HG03175 (cell line): Measurements from ENCODE around the gene TIMELESS.
"Not testable (repeated sequence)": the region's sequence is repeated elsewhere in the genome, so short reads cannot be mapped to it uniquely, and the experiment has no call there.

ENCODE experiments used
- ATAC-seq: cut with Tn5 transposase; IDR thresholded peaks from one replicate; pipeline ENCODE4 v1.9.1; 2021; ENCODE audit warnings: mild to moderate bottlenecking, moderate library complexity; ENCODE audit not compliant: unreplicated experiment

TIMELESS gene

DNA sequence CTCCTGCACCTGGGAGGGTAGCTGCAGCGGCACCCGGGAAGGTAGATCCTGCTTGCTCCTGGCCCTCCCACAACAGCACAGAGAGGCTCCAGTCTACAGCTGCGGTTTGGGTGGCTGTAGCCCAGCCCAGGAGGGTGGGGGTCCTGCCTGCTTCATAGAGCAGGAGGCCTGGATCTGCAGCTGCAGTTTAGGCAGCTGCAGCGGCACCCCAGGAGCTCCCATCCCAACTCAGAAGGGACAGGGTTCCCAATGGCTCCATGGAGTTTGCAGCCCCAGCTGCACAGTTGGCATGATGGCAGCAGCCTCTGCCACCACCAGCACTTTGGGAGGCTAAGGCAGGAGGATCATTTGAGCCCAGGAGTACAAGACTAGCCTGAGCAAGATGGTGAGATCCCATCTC is 38.5 kb downstream of the TIMELESS start:
- no peak for ATAC-seq

DNA sequence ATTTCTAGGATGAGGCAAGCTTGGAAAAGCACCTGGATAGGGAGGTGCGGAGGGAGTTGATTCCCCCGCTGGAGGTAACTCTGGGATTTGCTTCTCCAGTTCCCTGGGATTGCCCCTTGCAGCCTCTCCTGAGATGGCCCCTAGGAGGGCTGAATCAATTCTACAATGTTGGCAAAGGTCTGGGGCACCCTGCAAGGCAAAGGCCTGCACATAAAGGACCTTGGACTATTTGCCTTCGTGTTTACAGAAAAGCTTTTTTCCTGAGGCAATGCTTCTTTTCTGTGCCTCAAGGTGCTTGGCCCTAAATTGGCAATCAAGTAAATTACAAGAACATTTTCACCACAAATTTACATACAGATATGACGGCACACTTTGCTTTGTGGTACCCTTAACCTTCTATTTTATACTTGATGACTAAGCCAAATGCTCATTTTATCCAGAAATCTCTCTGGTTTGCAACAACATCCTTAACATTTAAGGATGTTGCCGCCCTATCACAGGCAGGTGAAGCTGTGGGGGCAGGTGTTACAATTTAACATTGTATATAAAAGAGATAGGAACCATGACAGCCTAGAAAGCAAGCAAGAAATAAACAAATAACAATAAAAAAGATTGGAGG is 40.3 kb downstream of the TIMELESS start:
- no peak for ATAC-seq

DNA sequence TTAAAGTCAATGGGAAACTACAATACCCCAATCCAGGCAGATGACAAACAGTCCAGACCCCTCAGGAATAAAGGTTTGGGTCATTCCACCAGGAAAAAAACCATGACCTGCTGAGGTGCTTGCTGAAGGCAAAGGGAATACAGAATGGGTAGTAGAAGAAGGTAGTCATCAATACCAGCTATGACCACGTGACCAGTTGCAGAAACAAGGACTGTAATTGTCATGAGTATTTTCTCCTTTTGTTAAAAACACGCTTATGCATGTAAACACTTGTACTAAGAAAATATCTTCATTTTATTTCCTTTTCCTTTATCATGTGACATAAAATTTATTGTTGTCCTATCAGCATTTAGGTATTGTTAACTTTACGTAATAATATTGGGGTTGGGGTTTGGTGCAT is 45.0 kb downstream of the TIMELESS start:
- not testable (repeated sequence) for ATAC-seq

DNA sequence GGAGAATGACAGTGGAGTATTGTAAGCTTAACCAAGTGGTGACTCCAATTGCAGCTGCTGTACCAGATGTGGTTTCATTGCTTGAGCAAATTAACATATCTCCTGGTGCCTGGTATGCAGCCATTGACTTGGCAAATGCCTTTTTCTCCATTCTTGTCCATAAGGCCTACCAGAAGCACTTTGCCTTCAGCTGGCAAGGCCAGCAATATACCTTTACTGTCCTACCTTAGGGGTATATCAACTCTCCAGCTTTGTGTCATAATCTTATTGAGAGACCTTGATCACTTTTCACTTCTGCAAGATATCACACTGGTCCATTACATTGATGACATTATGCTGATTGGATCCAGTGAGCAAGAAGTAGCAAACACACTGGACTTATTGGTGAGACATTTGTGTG is 47.6 kb downstream of the TIMELESS start:
- ATAC-seq, result not testable (repeated sequence)

DNA sequence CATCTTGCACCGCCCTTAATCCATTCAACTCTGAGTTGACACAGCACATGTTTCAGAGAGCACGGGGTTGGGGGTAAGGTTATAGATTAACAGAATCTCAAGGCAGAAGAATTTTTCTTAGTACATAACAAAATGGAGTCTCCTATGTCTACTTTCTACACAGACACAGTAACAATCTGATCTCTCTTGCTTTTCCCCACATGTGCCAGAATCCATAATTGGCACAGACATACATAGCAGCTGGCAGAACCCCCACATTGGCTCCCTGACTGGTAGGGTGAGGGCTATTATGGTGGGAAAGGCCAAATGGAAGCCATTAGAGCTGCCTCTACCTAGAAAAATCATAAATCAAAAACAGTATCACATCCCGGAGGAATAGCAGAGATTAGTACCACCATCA is 48.1 kb downstream of the TIMELESS start:
- not testable (repeated sequence) for ATAC-seq

DNA sequence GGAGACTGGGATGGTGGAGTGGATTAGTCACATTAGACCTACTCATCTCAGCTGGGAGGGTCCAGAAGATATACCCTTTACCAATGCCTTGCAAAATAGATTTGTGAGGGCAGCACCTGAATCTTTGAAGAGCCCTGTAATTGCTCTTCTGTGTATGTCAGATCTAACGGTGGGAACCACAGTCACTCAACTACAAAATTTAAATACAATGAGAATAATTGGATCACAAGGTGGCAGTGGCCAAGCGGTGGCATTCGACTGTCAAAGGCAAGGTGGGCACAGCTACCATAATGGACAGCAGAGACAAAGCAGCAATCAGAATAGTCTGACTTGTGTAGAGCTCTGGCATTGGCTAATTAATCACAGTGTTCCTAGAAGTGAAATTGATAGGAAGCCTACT is 49.8 kb downstream of the TIMELESS start:
- ATAC-seq, result not testable (repeated sequence)

DNA sequence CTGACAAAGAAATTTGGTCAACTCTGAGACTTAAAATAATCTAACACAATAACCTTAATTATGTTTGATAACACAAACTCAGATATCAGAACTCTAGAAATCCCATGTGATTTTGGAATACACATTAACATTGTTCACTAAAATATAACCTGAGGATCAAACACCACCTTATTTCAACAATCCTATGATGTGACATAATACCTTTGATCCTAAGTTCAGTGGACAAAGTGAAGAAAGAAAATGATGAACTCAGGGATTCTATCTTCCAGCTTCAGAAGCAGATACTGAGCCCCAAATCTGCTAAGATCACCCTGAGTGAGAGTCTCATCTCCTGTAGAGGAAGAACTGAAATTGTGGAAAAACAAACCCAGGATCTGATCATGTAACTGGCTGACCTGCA is 50.9 kb downstream of the TIMELESS start:
- no peak for ATAC-seq

DNA sequence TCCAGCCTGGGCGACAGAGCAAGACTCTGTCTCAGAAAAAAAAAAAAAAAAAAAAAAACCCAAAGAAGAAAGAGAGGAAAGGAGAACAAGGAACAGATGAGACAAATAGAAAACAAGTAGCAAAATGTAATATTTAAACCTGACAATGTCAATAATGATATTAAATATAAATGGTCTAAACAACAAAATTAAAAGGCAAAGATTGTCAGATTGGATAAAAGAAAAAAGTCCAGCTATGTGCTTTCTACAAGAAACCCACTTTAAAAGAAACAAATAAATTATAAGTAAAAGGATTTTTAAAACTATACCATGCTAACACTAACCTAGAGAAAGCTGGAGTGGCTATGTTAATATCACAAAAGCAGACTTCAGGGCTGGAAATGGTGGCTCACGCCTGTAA is 56.9 kb downstream of the TIMELESS start:
- ATAC-seq, result no peak

DNA sequence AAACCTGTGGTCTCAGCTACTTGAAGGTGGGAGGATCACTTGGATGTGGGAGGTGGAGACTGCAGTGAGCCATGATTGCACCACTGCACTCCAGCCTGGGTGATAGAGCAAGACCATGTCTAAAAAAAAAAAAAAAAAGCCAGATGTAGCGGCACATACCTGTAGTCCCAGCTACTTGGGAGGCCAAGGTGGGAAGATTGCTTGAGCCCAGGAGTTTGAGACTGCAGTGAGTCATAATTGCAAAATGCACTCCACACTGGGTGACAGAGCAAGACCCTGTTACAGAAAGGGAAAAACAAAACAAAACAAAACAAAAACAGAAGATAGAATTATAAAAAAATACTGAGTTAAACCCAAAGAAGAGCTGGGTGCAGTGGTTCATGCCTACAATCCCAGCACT is 57.5 kb downstream of the TIMELESS start:
- no peak for ATAC-seq

DNA sequence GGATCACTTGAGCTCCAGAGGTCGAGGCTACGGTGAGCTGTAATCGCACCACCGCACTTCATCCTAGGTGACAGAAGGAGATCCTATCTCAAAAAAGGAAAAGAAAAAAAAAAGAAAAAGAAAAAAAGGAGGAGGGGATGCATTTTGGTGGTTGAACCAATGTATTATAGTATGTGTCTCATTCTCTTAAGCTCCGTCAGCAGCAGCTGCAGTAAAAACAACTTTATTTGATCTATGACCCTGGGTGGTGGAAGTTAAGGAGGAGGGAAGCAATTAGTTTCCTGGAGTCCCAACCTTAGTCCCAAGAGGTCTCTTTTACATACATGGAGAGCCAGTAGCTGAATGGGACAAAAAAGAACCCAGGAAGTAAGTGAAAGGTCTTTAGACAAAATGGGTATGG is 59.8 kb downstream of the TIMELESS start:
- no peak for ATAC-seq

DNA sequence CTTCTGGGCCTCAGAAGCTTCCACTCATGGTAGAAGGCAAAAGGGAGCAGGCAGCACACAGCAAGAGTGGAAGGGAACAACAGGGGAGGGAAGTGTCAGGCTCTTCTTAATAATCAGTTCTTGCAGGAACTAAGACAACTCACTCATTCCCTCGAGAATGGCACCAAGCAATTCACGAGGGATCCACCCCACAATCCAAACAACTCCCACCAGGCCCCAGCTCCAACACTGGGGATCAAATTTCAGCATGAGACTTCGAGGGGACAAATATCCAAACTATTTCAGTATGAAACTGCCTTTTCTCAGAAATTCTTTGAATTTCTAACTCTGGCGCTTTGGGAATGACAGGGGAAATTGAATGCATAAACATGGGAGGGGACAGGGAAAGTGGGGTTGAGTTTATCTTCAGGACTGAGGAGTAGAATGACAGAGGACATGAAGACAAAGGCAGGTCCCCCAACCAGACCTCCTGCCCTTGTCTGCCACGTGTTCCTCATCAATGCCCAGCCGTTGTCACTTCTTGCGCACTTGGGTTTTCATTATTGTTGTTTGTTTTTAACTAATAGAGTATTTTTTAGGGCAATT is 62.0 kb downstream of the TIMELESS start:
- ATAC-seq, result no peak

DNA sequence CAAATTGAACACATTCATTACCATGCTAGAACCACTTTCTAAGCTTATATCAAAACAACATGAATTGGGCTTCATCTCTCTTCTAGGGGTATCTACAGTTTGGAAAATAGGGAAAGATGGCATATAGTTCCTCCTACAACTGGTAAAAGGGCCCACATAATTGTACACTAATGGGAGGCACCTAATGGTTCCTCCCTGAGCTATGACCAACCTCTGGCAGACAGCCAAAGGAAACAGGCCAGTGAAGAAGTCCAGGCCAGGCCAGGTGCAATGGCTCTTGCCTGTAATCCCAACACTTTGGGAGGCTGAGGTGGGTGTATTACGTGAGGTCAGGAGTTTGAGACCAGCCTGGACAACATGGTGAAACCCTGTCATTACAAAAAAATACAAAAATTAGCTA is 63.4 kb downstream of the TIMELESS start:
- no peak for ATAC-seq

DNA sequence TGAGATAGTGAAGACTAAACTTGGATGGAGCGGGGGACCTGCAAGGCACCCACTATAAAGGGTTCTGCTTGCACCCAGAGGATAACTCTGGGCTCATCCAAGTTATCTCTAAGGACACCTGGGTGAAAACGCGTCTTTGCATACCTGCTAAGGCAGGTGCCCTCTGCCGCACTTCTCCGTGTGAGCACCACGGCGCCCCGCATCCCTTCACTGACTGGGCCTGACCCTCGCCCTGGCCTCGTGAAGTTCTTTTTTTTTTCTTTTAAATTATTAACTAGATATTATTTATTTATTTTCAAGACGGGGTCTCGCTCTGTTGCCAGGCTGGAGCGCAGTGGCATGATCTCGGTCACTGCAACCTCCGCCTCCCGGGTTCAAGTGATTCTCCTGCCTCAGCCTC is 66.6 kb downstream of the TIMELESS start:
- ATAC-seq, result no peak

DNA sequence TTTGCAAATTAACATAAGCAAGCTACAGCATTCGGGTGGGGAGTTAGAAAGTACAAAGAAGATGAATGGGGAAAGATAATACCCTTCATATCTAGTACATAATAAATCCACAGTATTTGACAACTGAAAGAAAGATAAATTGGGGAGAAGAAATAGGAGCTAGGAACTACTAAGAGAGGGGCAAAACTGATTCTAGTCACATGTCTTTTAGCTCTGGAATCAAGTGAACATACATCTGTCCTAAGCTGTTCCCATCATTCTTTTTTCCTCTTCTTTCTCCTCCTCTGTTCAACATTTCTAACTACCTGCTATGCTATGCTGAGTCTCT is 71.3 kb downstream of the TIMELESS start:
- ATAC-seq, result no peak

DNA sequence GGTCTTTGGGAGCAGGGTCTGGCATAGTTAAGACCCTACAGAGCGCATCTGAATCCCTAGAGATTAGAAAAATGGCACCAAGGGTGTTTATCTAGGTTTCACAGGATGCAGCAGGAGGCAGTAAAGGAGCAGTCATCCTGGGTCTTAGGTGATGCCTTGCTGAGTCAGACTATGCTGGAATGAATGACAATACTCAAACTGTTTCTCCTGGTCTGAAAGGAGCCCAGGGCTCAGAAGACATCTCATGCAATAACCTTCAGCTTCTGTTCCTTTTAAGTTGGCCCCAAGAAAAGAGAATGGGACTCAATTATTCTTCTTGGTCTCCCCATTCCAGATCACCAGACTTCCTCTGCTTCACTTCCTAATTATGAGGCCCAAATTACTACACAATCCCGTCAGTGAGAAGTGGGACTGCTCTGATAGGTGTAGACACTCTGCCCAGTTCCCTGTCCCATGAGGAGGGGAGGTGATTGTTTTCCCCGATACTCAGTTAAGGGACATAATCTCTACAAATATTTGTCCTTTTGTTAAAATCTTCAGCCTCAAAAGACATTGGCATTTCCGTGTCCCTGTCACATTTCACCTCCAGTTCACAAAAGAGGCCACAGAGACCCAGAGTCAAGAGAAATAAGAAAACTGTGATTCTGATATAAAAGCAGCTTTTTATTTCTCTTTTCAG is 71.8 kb downstream of the TIMELESS start:
- ATAC-seq, result no peak

DNA sequence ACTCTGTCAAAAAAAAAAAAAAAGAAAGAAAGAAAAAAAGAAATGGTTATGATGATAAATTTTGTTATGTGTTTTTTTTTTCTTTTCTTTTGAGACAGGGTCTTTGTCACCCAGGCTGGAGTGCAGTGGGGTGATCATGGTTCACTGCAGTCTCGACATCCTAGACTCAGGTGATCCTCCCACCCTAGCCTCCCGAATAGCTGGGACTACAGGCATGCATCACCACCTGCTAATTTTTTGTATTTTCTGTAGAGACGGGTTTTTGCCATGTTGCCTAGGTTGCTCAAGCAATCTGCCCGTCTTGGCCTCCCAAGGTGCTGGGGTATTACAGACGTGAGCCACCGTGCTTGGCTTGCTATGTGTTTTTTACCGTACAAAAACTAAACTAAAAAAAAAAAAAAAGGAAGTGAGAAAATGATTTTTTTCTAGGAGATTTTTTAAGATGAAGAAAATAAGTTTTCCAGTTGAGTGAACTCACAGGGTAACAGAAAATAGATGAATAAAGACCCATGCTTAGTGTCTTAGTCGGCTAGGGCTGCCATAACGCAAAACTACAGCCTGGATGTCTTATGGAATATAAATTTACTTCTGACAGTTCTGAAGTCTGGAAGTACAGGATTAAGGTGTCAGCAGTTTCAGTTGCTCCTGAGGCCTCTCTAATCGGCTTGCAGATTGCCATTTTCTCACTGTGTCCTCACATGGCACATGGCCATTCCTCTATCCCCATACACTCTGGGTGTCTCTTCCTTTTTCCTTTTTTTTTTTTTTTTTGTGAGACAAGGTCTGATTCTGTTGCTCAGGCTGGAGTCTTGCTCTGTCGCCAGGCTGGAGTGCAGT is 73.4 kb downstream of the TIMELESS start:
- peak; percentile 81 for ATAC-seq

DNA sequence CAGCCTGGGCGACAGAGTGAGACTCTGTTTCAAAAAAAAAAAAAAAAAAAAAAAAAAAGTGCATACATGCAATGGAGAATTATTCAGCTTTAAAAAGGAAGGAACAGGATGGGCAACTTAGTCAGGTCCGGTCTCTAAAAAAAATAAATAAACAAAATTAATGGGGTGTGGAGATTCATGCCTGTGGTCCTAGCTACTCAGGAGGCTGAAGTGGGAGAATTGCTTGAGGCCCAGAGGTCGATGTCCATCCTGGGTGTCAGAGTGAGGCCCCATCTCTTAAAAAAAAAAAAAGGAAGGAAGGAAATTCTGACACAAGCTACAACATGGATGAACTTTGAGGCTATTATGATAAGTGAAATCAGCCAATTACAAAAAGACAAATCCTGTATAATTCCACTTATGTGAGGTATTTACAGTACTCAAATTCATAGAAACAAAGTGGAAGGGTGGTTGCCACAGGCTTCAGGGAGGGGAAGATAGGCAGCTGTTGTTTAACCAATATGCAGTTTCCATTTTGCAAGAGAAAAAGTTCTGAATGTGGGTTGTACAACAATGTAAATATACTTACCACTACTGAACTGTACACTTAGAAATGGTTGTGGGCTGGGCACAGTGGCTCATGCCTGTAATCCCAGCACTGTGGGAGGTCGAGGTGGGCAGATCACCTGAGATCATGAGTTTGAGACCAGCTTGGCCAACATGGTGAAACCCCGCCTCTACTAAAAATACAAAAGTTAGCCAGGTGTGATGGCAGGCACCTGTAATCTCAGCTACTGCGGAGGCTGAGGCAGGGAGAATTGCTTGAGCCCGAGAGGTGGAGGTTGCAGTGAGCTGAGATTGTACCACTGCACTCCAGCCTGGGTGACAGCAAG is 74.3 kb downstream of the TIMELESS start:
- ATAC-seq, result peak; percentile 29

DNA sequence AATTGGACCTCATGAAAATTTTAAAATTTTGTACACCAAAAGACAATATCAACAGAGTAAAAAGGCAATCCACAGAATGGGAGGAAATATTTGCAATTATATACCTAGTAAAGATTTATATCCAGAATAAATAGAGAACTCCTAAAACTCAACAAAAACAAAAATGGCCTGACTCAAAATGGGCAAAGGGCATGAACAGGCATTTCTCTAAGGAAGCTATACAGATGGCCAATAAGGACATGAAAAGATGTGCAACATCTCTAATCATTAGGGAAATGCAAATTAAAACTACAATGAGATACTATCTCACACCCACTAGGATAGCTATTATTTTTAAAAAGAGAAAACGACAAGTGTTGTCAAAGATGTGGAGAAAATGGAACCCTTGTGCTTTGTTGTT is 75.7 kb downstream of the TIMELESS start:
- no peak for ATAC-seq

DNA sequence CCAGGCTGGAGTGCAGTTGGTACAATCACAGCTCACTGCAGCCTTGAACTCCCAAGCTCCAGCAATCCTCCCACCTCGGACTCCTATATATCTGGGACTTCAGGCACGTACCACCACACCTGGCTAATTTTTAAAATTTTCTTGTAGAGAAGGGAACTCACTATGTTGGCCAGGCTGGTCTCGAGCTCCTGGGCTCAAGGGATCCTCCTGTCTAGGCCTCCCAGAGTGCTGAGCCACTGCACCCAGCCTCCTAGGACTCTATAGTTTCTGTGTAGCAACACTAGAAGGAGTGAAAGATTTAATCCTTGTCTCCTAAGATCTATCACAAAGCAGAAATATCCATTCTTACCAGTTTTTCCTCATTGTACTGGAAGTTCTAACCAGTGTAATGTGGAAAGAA is 82.3 kb downstream of the TIMELESS start:
- no peak for ATAC-seq
